CD4-positive, alpha-beta T cell treated with Interleukin-12 subunit alpha and Interleukin-12 subunit beta, for 1 hour (primary cell): ENCODE data around the gene RORB.
"Not testable (repeated sequence)": the region's sequence is repeated elsewhere in the genome, so short reads cannot be mapped to it uniquely, and the experiment has no call there.

Source experiments
- DNase-seq: peaks from one replicate; pipeline ENCODE4 v3.0.0-alpha.2; 2020

Gene RORB

DNA sequence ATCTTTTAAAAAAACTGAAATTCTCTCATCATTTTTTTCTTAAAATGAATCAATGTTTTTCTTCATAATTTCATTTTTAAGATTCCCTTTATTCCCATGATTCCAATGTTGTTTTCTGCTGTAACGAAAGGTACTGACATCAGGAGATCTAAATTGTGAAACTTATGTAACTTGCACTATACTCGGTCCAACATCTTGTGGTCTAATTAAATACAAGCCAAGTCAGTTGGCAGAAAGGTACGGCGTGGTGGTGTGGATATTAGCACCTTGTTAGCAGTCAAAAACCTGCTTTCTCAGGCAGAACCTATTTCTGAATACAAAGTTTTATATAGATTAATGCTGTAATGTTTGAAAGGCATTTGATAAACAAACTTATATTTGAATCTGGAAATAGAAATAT is 20.1 kb downstream of the RORB start:
- no peak for DNase-seq

DNA sequence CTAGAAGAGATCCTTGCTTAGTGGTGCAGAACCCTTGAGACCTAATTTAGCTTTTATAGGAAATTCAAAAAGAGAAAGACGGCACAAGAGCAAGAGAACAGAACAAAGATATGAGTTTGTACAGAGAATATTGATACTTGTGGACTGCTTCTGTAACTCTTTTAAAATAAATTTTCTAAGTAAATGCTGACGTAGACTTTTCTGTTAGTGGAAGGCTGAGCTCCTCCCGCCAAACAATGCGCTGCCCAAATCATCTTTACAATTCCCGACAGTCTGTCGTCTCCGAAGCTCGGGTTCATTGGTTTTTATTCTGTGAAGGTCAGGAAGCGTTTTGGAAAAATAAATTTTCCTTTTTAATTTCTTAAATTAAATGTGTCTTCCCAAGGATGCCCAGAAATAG is 22.3 kb downstream of the RORB start:
- DNase-seq, result no peak

DNA sequence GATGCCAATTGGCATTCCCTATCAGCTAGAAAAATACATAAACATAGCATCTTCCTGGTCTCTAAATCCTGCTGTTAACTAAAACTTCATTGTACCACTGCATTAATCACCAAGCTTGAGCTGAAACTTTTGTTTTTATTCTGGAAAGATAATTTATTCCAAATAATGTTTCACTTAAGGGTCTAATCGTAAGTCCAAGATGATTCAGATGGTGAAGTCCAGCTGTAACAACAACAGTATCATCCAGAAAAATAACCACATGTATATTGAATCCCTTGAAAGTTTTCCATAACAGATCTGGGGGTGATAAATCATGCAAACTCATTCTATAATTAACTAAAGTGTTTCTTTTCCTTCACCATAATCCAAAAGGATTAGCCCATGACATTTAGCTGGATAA is 23.9 kb downstream of the RORB start:
- DNase-seq, result no peak

DNA sequence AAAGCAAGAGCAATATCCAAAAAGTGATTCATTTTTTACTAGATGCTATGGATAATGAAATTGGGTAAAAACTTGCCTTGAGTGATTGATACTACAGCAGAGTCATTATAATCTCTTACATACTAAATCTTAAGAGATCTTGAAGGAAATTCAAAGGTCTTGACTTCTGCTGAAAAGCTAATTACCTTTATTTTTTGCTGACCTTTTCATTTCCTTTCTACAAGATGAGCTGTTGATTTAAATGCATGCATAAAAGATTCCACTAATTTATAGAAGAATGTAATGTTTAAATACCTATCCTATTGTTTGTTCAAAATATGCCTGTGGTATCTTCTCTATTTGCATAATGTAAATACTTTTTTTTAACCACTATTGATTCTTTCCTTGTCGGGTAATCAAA is 27.2 kb downstream of the RORB start:
- no peak for DNase-seq

DNA sequence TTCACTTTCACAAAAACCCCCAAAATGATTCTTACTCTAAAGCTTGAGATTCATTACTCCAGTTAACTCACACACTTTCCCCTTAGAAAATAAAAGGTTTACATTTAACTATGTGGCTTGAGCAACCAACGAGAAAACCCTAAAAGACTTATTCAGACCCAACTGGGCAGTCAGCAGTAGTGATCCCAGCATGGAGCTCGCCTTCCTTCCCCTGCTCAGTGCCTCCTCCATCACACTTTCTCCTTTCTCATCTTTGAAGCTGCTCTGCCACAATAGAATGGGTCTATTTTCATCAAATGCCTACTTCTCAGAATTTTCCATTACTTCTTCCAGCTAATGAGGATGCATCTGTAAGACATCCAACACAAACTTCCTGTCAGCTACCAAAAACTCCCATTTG is 29.1 kb downstream of the RORB start:
- DNase-seq, result no peak

DNA sequence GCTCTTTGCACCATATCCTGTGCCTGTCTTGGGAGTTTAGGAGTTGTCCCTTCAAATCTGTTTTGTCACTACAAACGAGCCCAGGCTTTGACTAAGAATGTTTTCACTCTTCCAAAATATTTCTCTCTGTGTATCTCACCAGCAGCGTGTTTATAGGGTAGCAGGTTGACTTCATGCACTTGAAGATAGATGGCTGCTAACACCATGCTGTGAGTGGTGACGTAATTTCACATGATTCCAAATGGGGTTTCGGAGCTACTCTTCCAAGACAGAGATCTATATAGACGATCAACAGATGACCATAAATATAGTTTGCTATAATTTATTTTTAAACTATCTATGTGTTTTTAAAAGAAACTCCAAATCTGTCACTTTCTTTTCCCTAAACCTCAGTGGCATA is 30.6 kb downstream of the RORB start:
- DNase-seq, result no peak

DNA sequence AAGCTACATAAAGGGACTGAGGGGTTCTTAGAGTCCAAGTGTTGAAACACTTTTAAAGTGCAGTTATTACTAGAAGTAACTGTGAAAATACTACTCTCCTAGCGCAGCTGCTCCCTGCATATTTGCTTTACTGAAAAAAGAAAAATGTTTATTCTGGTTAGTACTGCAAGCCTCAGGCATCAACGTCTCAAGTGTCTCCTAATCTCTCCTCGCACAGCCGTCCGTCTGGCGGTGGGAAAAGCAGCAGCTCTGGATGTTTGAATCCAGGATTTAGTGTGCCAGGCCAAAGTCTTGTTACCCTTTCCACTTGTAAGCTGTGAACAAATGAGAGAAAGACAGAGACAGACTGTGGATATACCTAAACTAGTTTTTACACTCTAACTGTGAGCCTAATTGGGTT is 31.1 kb downstream of the RORB start:
- no peak for DNase-seq

DNA sequence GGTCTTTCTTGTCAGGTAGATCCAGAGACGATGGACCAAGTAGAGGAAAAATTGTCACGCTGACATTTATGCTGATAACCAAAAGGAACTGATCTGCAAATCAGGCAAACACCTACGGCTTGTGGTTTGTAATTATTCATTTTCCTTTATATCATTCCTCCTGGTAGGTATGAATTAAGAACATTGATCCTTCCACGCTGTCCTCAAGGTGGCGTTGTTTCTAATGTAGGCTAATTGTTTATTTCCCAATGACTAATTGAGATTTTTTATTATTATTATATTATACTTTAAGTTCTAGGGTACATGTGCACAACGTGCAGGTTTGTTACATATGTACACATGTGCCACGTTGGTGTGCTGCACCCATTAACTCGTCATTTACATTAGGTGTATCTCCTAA is 33.3 kb downstream of the RORB start:
- not testable (repeated sequence) for DNase-seq

DNA sequence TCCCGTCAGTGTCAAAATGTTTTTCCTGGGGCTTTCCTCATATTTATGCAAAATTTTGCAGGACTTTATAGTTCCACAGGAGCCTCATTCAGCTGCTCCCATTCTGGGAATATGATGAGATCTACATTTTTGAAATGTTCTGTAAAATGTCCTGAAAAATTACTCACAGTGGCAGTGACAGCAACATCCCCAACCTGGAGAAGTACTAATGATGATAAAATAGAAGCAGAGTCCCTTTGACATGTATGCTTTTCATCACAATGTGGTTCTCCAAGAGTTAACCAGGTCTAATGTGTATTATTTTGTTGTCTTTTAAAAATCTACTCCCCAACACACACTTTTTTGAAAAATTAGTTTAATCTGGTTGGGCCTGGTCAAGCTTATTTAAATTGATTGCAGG is 36.1 kb downstream of the RORB start:
- DNase-seq, result no peak

DNA sequence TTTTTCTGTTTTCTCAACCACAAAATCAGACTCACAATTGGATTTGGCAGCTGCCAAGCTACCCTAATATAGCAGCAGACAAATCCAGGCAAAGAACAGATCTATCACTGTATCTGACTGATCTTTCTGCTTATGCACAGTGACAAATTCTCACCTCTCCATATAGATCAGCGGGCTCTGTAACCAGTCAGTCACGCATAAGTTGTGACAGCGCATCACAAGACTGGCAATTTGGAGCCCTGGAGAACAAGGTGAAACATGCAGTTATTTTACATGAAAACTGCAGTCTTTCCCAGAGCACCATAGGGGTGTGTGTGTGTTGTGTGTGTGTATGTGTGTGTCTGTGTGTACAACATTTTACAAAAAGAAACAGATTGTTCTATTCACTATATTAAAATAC is 37.7 kb downstream of the RORB start:
- DNase-seq, result no peak

DNA sequence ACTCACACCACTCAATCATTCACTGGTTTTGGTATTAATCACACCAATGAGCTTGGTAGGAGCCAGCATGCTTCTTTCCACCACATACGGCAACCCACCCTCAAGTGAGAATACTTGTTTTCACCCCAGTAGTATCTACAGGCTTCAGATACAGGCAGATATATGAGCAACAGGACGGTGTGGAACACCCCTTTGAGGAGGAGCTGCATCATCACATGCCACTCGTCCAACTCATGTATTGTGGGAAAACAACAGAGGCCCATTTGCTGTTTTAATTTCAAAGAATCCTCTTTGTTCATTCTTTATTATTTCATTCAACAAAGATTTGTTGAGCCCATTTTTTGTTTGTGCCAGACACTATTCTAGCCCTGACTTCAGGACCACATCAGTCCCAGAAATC is 46.0 kb downstream of the RORB start:
- DNase-seq, result no peak

DNA sequence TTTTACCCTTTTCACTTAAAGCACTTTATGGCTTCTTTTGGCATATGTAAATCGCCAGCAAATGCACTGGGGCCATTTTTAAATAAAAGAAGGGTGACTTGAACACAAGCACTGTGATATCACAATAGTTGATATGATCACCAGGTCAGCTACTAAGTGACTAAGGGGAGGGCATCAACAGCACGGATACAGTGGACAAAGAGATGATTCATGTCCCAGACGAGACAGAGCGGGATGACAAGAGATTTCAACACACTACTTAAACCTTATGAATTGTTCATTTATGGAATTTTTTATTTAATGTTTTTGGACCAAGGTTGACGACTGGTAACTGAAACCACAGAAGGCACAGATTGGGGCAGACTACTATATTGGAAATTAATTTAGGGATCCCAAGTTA is 54.1 kb downstream of the RORB start:
- DNase-seq, result no peak

DNA sequence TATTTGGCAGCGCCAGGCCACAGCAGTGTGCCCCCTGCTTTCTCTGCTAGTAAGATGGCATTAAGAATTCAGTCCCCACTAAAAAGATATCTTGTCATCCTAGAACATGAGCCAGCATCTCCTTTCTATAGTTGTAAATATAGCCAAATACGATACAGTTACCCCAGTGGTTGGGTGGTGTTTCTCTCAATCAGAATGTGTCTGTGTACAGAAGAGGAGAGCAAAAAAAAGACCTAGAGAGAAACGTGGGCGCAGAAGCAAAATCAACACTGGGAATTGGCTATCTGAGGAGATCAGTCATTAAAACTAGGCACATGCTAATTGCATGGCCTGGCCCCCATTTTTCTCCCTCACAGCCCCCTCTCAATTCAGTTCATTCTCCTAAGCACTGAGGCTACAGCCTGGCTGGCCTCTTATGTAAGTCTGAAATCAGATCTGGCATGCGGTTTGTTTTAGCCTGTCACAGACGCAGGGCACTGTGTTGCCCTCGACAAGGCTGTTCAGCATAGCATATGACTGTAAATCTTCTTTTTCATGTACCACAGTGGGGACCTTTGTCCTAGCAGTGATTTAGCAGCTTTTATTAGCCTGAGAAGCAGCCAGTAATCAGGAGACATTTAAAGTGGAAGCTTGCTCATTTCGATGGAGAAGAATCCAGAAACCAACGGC is 57.8 kb downstream of the RORB start:
- DNase-seq, result no peak

DNA sequence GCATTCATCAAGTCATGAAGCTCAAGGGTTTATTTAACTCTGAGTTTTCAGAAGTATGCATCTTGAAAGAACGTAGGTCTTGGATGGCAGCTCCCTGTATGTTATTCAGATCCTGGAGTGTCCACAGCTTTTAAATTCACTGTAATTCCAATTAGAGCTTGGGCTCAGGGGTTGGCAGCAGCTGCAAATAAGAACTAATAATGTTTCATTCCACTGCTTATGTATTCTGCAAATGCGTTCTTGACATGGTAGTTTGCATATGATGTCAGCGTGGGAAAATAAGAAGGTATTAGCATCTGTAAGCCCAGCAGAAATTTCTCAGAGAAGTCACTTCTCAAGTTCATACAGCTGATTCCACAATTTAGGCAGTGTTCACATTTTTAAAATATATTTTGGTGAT is 58.4 kb downstream of the RORB start:
- DNase-seq, result no peak

DNA sequence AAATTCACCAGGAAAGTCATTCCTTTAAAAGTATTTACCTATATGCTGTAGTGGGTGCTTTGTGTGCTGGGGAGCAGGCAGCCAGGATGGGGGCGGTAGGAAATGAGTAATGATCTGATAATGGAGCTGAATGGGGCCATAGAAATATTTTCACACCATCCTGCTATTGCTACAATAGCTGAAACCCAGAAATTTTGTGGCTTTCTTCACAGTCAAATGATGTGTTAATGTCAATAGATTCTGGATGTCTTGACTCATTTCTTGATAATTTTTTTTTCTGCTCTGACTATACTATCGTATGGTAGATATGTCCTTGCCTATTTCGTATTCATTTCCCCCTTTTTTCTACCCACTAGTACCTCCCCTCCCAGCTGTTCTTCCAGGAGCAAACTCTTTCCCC is 59.5 kb downstream of the RORB start:
- DNase-seq, result no peak

DNA sequence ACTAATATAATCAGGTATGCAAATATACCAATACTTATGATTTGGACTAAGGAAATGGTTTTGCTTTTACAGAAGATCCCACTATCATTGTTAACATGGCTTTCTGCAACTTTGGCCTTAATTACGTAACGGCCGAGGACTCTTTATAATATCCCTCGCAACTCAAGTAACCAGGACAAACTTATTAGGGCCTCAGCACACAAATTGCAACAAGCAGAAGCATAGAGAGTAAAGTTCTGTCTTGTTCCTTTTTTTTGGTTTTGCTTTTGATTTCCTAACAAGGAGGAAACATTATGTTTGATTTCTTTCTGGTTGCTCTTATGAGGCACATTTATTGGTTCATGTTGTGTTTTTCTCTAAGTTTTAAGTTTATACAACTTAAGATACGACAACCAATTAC is 60.4 kb downstream of the RORB start:
- no peak for DNase-seq

DNA sequence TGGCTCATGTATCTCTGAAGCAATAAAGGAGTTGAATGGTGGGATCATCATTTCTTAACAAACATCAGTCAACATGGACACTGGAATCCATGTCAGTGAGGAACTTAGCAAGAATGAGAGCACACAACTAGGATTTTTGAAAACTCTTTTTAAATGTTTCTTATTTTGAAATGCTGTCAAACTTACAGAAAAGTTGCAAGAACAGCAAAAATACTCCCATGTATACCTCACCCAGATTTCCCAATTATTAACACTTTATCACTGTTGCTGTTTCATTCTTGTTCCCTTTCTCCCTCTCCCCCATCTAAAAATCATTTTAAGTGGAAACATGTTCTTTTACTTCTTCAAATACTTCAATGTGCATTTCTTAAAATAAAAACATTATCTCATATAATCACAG is 65.5 kb downstream of the RORB start:
- no peak for DNase-seq

DNA sequence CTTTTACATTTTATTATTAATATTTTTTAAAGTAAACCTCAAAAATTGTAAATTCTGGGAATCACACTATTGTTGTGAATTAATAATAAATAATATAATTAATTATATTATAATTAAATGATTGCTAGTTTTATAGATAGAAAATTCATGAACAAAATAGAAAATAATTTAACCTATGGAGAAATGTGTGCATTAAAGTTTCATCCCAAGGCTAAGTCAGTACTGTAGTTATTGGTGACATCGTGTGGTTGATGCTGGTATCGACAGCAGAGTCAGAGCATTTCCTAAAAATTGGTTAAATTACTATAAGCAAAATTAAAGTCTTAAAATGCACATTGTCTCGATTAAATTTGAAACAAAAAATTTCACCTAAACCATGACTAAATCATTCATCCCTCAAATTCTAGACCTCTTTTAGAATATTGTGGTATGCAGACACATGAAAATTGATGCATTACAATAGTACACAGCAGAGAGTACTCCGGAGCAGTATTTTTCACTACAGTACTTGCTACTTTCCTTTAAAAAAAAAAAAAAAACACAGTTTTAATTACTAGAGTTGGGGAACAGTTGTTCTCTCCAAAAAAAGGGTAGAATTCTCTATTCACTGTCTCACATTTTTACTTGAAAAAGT is 73.9 kb downstream of the RORB start:
- DNase-seq, result no peak

DNA sequence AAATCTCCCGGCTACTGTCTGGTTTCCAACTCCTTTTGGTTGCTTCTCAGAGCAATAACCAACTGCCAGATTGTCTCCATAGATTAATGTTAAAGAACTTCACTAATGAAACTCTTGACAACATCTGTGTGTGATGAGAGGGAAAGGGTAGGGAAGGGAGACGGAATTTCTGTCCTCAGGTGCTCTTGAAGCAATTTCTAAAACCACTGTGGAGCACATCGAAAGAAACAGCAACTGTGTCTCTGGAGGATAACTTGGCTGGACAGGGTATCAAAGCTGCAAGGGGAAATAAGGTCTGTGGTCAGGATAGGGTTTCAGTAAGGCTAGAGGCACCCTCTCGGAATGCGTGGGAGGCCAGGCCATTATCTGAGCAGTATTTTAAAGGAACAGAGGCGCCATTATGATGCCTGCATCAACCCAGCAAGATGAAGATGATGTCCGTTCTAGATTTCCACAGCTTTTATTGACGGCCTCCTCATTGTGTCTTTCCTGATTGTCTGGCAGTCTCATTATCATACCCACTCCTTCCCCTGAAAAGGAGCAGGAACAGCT is 76.6 kb downstream of the RORB start:
- no peak for DNase-seq

DNA sequence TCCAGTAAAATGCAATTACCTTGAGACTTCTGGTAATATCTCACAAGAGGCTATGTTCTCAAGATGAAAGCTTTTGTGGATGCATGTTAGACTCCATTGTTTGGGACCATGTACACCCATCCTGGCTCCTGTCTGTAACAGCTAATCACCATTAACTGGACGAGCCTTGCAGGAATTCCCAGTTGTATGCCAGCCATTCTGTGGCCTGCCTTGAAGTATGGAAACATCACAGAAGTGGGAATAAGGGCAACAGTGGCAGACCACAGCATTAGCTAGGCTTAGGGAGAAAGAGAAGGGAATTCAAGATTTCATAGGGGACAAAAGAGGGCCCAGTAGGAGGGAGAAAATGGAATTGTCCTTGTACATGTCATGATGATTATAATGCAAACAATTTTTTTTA is 79.0 kb downstream of the RORB start:
- no peak for DNase-seq

DNA sequence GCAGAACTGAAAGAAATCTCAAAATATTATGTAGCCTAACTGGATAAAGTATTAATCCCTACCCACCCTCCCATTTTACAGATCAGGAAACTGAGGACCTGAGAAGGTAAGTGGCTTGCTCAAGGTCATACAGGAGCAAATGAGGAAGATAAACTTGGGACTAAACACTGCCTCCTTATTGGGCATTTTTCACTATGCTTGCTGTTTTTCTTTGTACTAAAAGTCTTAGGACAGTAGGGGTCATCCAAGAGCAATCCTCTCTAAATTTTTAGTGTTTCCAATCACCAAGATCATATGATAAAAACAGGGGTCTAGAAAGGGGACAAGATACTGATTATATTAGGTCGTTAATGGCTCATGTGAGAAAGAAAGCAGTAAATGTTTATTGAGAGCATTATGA is 80.8 kb downstream of the RORB start:
- DNase-seq, result no peak

DNA sequence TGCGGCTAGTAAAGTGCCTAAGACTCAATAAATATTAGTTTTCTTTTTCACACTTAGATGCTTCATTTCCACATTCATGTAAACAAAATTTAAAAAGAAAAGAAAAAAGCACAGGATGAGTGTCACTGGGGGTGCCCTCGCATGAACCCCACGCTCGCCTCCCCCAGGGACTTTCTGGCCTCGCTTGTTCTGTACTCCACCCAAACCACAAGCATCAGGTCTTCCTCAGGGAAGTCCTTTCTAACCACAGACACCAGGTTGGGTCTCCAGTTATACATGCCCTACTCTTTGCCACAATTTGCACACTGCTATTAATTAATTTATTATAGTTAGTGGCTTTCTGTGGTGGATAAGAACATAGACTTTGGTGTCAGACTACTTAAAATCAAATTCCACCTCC is 92.4 kb downstream of the RORB start:
- DNase-seq, result no peak

DNA sequence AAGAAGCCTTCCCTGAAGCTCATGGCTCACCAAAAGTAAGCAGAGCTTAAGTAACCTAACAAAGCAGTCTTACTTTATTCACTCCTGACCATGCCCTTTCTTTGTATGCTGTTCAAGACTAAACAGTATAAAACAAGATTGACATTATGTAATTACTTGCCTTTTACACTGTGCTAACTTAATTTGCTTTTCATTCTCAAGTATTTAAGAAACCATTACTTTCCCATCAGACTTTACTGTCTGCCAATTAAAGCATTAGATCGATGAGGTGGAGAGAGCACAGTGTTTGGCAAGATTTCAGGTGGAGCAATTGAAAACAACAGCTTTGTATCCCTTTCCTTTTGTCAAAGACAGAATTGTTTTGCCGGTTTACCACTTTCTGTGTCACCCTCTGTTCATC is 98.2 kb downstream of the RORB start:
- DNase-seq, result no peak

DNA sequence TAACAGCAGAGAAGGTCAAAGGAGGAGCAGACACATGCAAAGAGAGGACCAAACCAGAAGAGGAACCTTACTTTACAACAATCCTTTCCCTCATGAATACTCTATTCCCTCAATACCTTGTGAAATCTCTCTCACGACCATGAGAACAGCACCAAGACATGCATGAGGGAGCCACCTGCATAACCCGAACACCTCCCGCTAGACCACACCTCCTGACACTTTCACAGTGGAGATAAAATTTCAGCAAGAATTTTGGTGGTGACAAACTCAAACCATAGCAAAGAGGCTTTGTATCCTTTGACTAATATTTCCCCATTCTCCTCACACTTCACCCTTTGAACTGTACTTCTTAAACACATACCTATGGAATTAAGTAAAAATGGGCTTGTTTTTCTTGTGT is 101.7 kb downstream of the RORB start:
- no peak for DNase-seq
